ENCODE results near the gene GRM7.

DNA sequence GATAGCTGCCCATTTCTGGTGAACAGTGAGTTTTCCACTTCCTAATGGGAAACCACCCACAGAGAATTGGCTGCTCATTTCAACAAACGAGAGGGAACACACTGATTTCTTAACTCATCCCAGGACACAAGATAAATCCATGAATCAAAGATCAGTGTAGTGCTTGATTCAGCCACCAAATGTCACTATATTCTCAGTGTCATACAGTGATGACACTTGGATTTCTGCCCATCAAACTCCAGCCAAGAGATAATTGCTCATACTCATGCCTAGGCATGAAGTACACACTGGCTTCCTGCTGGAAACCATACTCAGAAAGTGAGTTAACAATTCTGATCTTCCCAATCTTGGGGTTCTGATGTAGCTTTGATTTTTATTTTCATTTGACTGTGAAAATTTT lies 35.4 kb upstream of the GRM7 start:
- TF ChIP-seq GATA2 (IDR thresholded peaks at IDR 0.05; ENCODE audit: low read depth, low read length) (no peak), GATA3 (IDR thresholded peaks at IDR 0.05; ENCODE audit: low read depth, low read length) (no peak)

All from SH-SY5Y (cell line).